H9 (cell line): ENCODE results near the gene MYO7B. TPM values are rescaled to one million over a fixed set of nuclear protein-coding genes. Genes with fewer than 3 reads are reported as not detected.
A peak's percentile ranks its signal among the peaks of the same experiment; 100 is the strongest.

Experiments
- DNase-seq: peaks from one replicate; pipeline ENCODE4 v3.0.0-alpha.2; 2017
- H2AFZ ChIP-seq: one replicate; pipeline ENCODE4 v1.6.1; 2013; ENCODE audit warnings: mild to moderate bottlenecking, low read length, control low read depth, moderate library complexity
- H2AK5ac ChIP-seq: 2 replicates; pipeline ENCODE4 v1.6.1; 2013; ENCODE audit warnings: low read length, control low read depth, mixed read lengths; ENCODE audit not compliant: insufficient read length
- H2BK120ac ChIP-seq: one replicate; pipeline ENCODE4 v1.6.1; 2013; ENCODE audit warnings: low read depth, mild to moderate bottlenecking, low read length, control low read depth, inconsistent platforms; ENCODE audit not compliant: poor library complexity, severe bottlenecking
- H2BK12ac ChIP-seq: 2 replicates; pipeline ENCODE4 v1.6.1; 2013; ENCODE audit warnings: low read length, control low read depth, mixed read lengths, low read depth; ENCODE audit not compliant: insufficient read length
- H2BK15ac ChIP-seq: 2 replicates; pipeline ENCODE4 v1.6.1; 2013; ENCODE audit warnings: low read depth, low read length, control low read depth
- H2BK20ac ChIP-seq: one replicate; pipeline ENCODE4 v1.6.1; 2013; ENCODE audit warnings: low read depth, mild to moderate bottlenecking, low read length, control low read depth, inconsistent platforms; ENCODE audit not compliant: poor library complexity, severe bottlenecking
- H2BK5ac ChIP-seq: 2 replicates; pipeline ENCODE4 v1.6.1; 2013; ENCODE audit warnings: low read length, control low read depth, mixed read lengths; ENCODE audit not compliant: insufficient read length
- H3K14ac ChIP-seq: 2 replicates; pipeline ENCODE4 v1.6.1; 2013; ENCODE audit warnings: low read length, control low read depth; ENCODE audit not compliant: insufficient read depth
- H3K18ac ChIP-seq: 2 replicates; pipeline ENCODE4 v1.6.1; 2013; ENCODE audit warnings: low read depth, mild to moderate bottlenecking, mixed read lengths, low read length, control low read depth; ENCODE audit not compliant: insufficient read length
- H3K23ac ChIP-seq: 2 replicates; pipeline ENCODE4 v1.6.1; 2013; ENCODE audit warnings: low read length, control low read depth, mixed read lengths, low read depth; ENCODE audit not compliant: insufficient read length
- H3K23me2 ChIP-seq: 2 replicates; pipeline ENCODE4 v1.6.1; 2013; ENCODE audit warnings: low read depth, mild to moderate bottlenecking, mixed read lengths, low read length, control low read depth; ENCODE audit not compliant: insufficient read length, poor library complexity, severe bottlenecking
- H3K27ac ChIP-seq: 2 replicates; pipeline ENCODE4 v1.5.1; 2013; ENCODE audit warnings: low read length, control low read depth, mixed read lengths, low read depth; ENCODE audit not compliant: insufficient read length
- H3K27me3 ChIP-seq: 2 replicates; pipeline ENCODE4 v1.6.1; 2013; ENCODE audit warnings: low read length, control low read depth, inconsistent platforms; ENCODE audit not compliant: insufficient read depth
- H3K4ac ChIP-seq: 2 replicates; pipeline ENCODE4 v1.6.1; 2013; ENCODE audit warnings: low read depth, mild to moderate bottlenecking, control low read depth, inconsistent platforms, low read length, moderate library complexity
- H3K4me1 ChIP-seq: 2 replicates; pipeline ENCODE4 v1.6.1; 2013; ENCODE audit warnings: low read length, control low read depth, inconsistent platforms; ENCODE audit not compliant: insufficient read depth
- H3K4me2 ChIP-seq: 2 replicates; pipeline ENCODE4 v1.6.1; 2013; ENCODE audit warnings: low read length, control low read depth, mixed read lengths; ENCODE audit not compliant: insufficient read length, insufficient read depth
- H3K56ac ChIP-seq: 2 replicates; pipeline ENCODE4 v1.6.1; 2013; ENCODE audit warnings: low read depth, mild to moderate bottlenecking, mixed read lengths, low read length, control low read depth; ENCODE audit not compliant: insufficient read length
- H3K79me1 ChIP-seq: 2 replicates; pipeline ENCODE4 v1.6.1; 2013; ENCODE audit warnings: low read depth, mild to moderate bottlenecking, moderate library complexity, low read length, control low read depth, inconsistent platforms; ENCODE audit not compliant: insufficient read depth, poor library complexity, severe bottlenecking
- H3K79me2 ChIP-seq: 2 replicates; pipeline ENCODE4 v1.6.1; 2013; ENCODE audit warnings: low read length, control low read depth, inconsistent platforms; ENCODE audit not compliant: insufficient read depth
- H3K9ac ChIP-seq: 2 replicates; pipeline ENCODE4 v1.6.1; 2013; ENCODE audit warnings: low read length, control low read depth, mixed read lengths; ENCODE audit not compliant: insufficient read length; ENCODE audit errors: extremely low read depth
- H3K9me3 ChIP-seq: one replicate; pipeline ENCODE4 v1.6.1; 2013; ENCODE audit warnings: low read depth, low read length, inconsistent platforms; ENCODE audit not compliant: control insufficient read depth
- H3T11ph ChIP-seq: one replicate; pipeline ENCODE4 v1.6.1; 2013; ENCODE audit warnings: mild to moderate bottlenecking, low read length, control low read depth, inconsistent platforms
- H4K20me1 ChIP-seq: one replicate; pipeline ENCODE4 v1.6.1; 2013; ENCODE audit not compliant: control insufficient read depth, insufficient read length, insufficient read depth
- H4K5ac ChIP-seq: 2 replicates; pipeline ENCODE4 v1.6.1; 2013; ENCODE audit warnings: low read depth, mild to moderate bottlenecking, mixed read lengths, low read length, control low read depth; ENCODE audit not compliant: insufficient read length
- H4K8ac ChIP-seq: replicated peaks from 2 replicates; pipeline ENCODE4 v1.6.1; 2013; ENCODE audit warnings: low read length, control low read depth, mixed read lengths, low read depth; ENCODE audit not compliant: insufficient read length
- H4K91ac ChIP-seq: 2 replicates; pipeline ENCODE4 v1.6.1; 2013; ENCODE audit warnings: low read depth, mild to moderate bottlenecking, moderate library complexity, mixed read lengths, low read length, control low read depth; ENCODE audit not compliant: insufficient read length
- H3K27ac Mint-ChIP-seq, 3 experiments: 2 replicates in 2 of 3; 3 replicates in 1 of 3; pipeline ENCODE4 v1.8.0; 2020 to 2021; ENCODE audit warnings: mixed read lengths in 3 of 3, mild to moderate bottlenecking in 1 of 3, moderate library complexity in 1 of 3
- H3K27me3 Mint-ChIP-seq: 2 replicates; pipeline ENCODE4 v1.8.0; 2021; ENCODE audit warnings: low read depth, mild to moderate bottlenecking, moderate library complexity, mixed read lengths
- H3K36me3 Mint-ChIP-seq, 3 experiments: 2 replicates in 2 of 3; 3 replicates in 1 of 3; pipeline ENCODE4 v1.8.0; 2020 to 2021; ENCODE audit warnings: low read depth in 3 of 3, mixed read lengths in 3 of 3; ENCODE audit not compliant: insufficient read depth in 1 of 3
- H3K4me1 Mint-ChIP-seq, 2 experiments: 2 replicates each; pipeline ENCODE4 v1.8.0; 2020; ENCODE audit warnings: mixed read lengths in 2 of 2
- H3K4me3 Mint-ChIP-seq, 2 experiments: 2 replicates in 1 of 2; 3 replicates in 1 of 2; pipeline ENCODE4 v1.8.0; 2020 to 2021; ENCODE audit warnings: mild to moderate bottlenecking in 2 of 2, mixed read lengths in 2 of 2, moderate library complexity in 1 of 2
- H3K9me3 Mint-ChIP-seq, 2 experiments: 2 replicates in 1 of 2; 3 replicates in 1 of 2; pipeline ENCODE4 v1.8.0; 2020; ENCODE audit warnings: mild to moderate bottlenecking in 2 of 2, mixed read lengths in 2 of 2, moderate library complexity in 1 of 2
- CTCF ChIP-seq: fragments of 200-600 bp; sonication (generic); conservative IDR thresholded peaks from 3 replicates; pipeline ENCODE4 v1.8.0; 2021; ENCODE audit warnings: antibody characterized with exemption, mild to moderate bottlenecking
- WGBS: extraction: QIAGEN DNeasy Blood & Tissue Kit; methylation state at CpG from one replicate; pipeline ENCODE4 v1.1.7; 2013; ENCODE audit warnings: missing lambda C conversion rate, low lambda C conversion rate, mixed read lengths; ENCODE audit not compliant: insufficient read length; ENCODE audit errors: extremely low coverage; 5-methylcytosine and 5-hydroxymethylcytosine counted together
- total RNA-seq: library from RNA; stranded (reverse); gene quantifications from 2 replicates; pipeline ENCODE4 v1.2.1, GENCODE V29; 2021

The MYO7B gene
- total RNA-seq, 1 experiment from 2014 or later: not detected

- H3K4me1 Mint-ChIP-seq: peaks cover 0 to 1% of the 10 kb centered on the region in 2 experiments; a peak in 2 of 4 replicates
Measured at GRCh38 chr2:127630864-127631540, 95.5 kb downstream of the MYO7B start.

More at GRCh38 chr2:127630864-127631540, 95.5 kb downstream of the MYO7B start:
- DNase-seq: no peak
- Histone ChIP-seq H4K5ac (no peak overlapping the region), H3K9ac (no peak overlapping the region), H3K9me3 (no peaks in the 10 kb centered on the region), H2BK20ac (no peak overlapping the region), H2AK5ac (no peak overlapping the region), H3K4me1 (no peaks in the 10 kb centered on the region), H3K23ac (no peak overlapping the region), H3K23me2 (no peaks in the 10 kb centered on the region), H2BK5ac (no peak overlapping the region), H3K56ac (no peak overlapping the region), H4K20me1 (no peaks in the 10 kb centered on the region), H3K4me2 (no peak overlapping the region), H3K27ac (no peak overlapping the region), H2AFZ (no peak overlapping the region), H3K4ac (no peak overlapping the region), H3K18ac (no peak overlapping the region), H2BK120ac (no peak overlapping the region), H3K14ac (peak overlapping the region; percentile 37; the same call in 1 of the 2 replicates), H2BK12ac (no peak overlapping the region), H3K27me3 (no peaks in the 10 kb centered on the region), H4K8ac (no peak overlapping the region), H3K79me1 (no peaks in the 10 kb centered on the region), H3K79me2 (no peaks in the 10 kb centered on the region), H2BK15ac (no peak overlapping the region), H4K91ac (no peak overlapping the region), H3T11ph (no peak overlapping the region)
- Mint-ChIP-seq H3K4me3 (no peak overlapping the region), H3K9me3 (no peaks in the 10 kb centered on the region), H3K36me3 (no peaks in the 10 kb centered on the region), H3K27me3 (no peaks in the 10 kb centered on the region; the same call in 1 of the 2 replicates), H3K27ac (no peak overlapping the region)
- no CpG with 5 or more reads among the region's 25 CpGs for WGBS
- TF ChIP-seq CTCF: no peak
